Measurements from ENCODE around the gene SERPINB4.
"Not testable (repeated sequence)": the region's sequence is repeated elsewhere in the genome, so short reads cannot be mapped to it uniquely, and the experiment has no call there.

The SERPINB4 gene

GRCh38 chr18:63644142-63644541, at the start of gene SERPINB4:
Gene SERPINB4 (minus strand): TSS chr18:63644256. CDS start chr18:63643577, 679 bp downstream.
- not testable (repeated sequence) for FAIRE-seq

GRCh38 chr18:63689064-63689463, 45.0 kb upstream of the SERPINB4 start:
- FAIRE-seq: no peak

- no peak for FAIRE-seq
Observed at GRCh38 chr18:63686871-63687270, 42.8 kb upstream of the SERPINB4 start.

GRCh38 chr18:63684718-63685117, 40.7 kb upstream of the SERPINB4 start:
- no peak for FAIRE-seq

- no peak for FAIRE-seq
Observed at GRCh38 chr18:63683890-63684289, 39.8 kb upstream of the SERPINB4 start.

- FAIRE-seq: no peak
Observed at GRCh38 chr18:63683152-63683551, 39.1 kb upstream of the SERPINB4 start.

GRCh38 chr18:63681449-63682340, 37.6 kb upstream of the SERPINB4 start:
- no peak for FAIRE-seq

- FAIRE-seq: no peak
Observed at GRCh38 chr18:63679820-63680606, 36.0 kb upstream of the SERPINB4 start.

GRCh38 chr18:63677500-63678225, 33.6 kb upstream of the SERPINB4 start:
- no peak for FAIRE-seq

- no peak for FAIRE-seq
Observed at GRCh38 chr18:63676526-63677323, 32.7 kb upstream of the SERPINB4 start.

GRCh38 chr18:63664571-63664970, 20.5 kb upstream of the SERPINB4 start:
- no peak for FAIRE-seq

- FAIRE-seq: not testable (repeated sequence)
Observed at GRCh38 chr18:63661750-63662149, 17.7 kb upstream of the SERPINB4 start, which contains the start of gene SERPINB3. Gene SERPINB3 (minus strand): TSS chr18:63661893. CDS start chr18:63661216, 677 bp downstream.

- FAIRE-seq: not testable (repeated sequence)
Observed at GRCh38 chr18:63658920-63659319, 14.9 kb upstream of the SERPINB4 start.

- FAIRE-seq: not testable (repeated sequence)
Observed at GRCh38 chr18:63650271-63650670, 6.2 kb upstream of the SERPINB4 start.

- FAIRE-seq: no peak
Observed at GRCh38 chr18:63648241-63648640, 4.2 kb upstream of the SERPINB4 start.

GRCh38 chr18:63646936-63647335, 2.9 kb upstream of the SERPINB4 start:
- no peak for FAIRE-seq

- not testable (repeated sequence) for FAIRE-seq
Observed at GRCh38 chr18:63644694-63645093, 638 bp upstream of the SERPINB4 start.

- not testable (repeated sequence) for FAIRE-seq
Observed at GRCh38 chr18:63642668-63643356, 1.2 kb downstream of the SERPINB4 start.

GRCh38 chr18:63641157-63641680, 2.8 kb downstream of the SERPINB4 start:
- not testable (repeated sequence) for FAIRE-seq

- FAIRE-seq: no peak
Observed at GRCh38 chr18:63637703-63638102, 6.4 kb downstream of the SERPINB4 start.

GRCh38 chr18:63627819-63628218, 16.2 kb downstream of the SERPINB4 start:
- FAIRE-seq: no peak

Data from G401.6 (cell line).